NCI-H2227 (cell line): ENCODE results near the gene DYRK1A.
A peak's percentile ranks its signal among the peaks of the same experiment; 100 is the strongest.
"Not testable (repeated sequence)": the region's sequence is repeated elsewhere in the genome, so short reads cannot be mapped to it uniquely, and the experiment has no call there.

Experiments
- DNase-seq: peaks from one replicate; lab custom pipeline; 2025; ENCODE audit not compliant: unreplicated experiment; lab: John Stamatoyannopoulos, UW

Gene DYRK1A

DNA sequence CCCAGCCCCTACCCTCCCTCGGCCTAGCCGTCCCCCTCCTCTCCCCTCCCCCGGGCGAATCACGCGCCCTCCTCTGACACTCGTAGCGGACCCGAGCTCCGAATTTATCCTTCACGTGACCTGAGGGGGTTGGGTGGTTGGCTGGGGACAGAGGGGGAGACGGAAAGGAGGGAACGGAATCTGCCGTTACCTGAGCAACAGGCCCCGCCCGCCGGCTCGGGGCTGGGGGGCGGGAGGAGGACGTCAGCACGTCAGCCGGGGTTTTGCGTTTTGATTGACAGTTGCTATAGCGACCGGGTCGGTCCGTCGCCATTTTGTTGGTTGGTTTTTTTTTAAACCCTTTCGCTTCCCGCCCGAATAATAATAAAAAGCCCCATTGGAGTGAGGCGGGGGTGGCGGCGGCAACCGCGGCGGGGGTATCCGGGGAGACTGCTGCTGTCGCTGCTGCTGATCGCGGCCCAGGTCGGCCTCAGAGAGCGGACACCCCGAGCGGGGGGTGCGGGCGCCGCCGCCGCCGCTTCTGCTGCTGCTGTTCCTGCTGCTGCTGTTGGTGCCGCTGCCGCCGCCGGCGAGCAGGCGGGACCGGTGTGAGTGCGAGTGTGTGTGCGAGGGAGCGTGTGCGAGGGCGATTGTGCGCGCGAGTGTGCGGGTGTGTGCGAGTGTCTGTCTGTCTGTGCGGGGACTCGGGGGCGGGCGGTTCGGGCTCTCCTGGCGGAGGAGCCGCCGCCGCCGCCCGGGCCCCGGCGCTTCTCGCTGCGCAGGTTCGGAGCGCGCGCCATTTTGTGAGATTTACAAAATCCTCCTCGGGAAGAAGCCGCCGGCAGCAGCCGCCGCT is at the start of gene DYRK1A:
Gene DYRK1A, plus strand, starts transcription at position 292 of the 835 bp plus-strand sequence. CDS start 53,602 bp downstream, outside the sequence.
- peak; percentile 100 for DNase-seq

DNA sequence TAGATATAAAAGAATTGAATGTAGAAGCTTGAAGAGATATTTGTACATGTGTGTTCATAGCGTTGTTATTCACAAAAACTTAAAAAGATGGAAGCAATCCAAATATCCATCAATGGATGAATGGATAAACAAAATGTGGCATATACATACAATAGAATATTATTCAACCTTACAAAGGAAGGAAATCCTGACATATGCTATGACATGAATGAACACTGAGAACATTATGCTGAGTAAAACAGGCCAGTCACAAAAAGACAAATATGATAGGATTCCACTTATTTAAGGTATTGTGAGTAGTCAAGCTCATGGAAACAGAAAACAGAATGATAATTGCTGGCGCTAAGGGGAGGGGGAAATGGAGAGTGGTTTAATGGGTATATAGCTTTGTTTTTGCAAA is 47.0 kb upstream of the DYRK1A start:
- no peak for DNase-seq

DNA sequence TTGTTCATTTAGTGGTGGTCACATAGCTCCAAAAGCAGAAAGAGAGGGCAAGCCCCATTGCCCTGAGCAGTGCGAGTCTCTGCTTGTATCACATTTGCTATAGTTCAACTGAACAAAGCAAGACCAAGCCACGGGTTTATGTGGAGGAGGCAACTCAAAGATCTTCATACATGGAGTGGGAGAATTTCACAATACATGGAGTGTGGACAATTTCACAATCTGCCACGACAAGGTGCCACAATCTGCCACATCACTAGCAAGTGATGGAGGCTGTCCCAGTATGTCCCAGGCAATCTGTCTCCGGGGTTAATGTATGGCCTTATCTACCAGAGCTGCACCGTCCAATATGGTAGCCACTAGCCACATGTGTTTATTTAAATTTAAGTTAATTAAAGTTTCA is 44.5 kb upstream of the DYRK1A start:
- DNase-seq, result no peak

DNA sequence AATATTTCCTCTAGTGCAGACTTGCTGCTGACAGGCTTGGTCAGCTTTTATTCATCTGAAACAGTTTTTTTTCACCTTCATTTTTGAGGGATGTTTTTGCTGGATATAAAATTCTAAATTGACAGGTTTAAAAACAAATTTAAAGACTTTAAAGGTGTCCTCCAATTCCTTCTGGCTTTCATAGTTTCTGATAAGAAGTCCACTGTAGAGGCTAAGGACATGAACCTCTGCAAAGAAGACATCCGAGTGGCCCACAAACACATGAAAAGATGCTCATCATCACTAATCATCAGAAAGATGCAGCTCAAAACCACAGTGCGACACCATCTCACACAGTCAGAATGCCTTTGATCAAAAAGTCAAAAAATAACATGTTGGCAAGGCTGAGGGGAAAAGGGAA is 42.0 kb upstream of the DYRK1A start:
- DNase-seq, result no peak

DNA sequence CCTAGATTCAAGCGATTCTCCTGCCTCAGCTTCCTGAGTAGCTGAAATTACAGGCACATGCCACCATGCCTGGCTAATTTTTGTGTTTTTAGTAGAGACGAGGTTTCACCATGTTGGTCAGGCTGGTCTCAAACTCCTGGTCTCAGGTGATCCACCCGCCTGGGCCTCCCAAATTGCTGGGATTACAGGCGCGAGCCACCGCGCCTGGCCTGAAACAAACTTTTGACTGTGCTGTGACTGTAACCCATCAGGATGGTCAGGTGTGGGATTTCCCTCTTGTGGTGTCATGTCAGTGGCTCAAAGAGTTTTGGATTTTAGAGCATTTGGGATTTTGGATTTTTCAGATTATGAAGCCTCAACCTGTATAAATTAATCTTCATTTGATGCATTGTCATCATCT is 38.4 kb upstream of the DYRK1A start:
- not testable (repeated sequence) for DNase-seq

DNA sequence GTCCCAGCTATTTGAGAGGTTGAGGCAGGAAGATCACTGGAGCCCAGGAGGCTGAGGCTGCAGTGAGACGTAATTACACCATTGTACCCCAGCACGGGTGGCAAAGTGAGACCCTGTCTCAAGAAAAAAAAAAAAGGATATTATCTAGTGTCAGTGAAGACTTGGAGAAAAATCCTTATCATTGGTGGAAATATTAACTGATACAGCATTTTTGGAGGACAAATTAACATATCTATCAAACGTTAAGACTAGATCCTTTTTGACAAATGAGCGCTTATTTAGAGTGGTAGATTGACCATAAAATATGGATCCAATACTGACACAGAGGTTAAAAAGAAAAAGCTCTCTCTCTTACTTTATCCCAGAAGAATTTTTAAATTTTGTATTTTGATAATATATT is 35.2 kb upstream of the DYRK1A start:
- no peak for DNase-seq

DNA sequence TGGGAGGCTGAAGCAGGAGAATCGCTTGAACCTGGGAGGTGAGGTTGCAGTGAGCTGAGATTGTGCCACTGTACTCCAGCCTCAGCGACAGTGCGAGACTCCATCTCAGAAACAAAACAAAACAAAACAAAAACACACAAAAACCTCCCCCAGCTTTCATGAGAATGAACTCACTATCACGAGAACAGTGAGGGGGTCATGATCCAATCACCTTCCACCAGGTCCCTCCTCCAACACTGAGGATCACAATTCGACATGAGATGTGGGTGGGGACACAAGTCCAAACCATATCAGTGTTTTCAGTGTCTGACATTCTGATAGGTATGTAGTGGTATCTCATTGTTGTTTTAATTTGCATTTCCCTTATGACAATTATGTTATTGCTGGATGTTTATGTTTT is 31.5 kb upstream of the DYRK1A start:
- DNase-seq, result no peak

DNA sequence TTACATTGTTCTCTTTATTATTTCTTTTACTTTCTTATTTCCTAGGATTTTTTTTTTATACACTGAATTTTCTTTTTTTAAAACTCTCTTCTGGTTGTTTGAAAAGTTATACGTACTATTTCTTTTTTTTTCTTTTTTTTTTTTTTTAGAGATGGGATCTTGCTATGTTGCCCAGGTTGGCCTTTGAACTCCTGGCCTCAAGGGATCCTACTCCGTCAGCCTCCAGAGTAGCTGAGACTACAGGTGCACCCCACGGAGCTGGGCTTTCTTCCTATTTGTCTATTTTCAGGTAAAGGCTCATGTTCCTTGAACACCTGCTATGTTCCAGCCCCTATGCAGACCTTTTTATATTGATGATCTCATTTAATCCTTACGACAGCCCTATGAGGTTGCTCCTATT is 29.4 kb upstream of the DYRK1A start:
- no peak for DNase-seq

DNA sequence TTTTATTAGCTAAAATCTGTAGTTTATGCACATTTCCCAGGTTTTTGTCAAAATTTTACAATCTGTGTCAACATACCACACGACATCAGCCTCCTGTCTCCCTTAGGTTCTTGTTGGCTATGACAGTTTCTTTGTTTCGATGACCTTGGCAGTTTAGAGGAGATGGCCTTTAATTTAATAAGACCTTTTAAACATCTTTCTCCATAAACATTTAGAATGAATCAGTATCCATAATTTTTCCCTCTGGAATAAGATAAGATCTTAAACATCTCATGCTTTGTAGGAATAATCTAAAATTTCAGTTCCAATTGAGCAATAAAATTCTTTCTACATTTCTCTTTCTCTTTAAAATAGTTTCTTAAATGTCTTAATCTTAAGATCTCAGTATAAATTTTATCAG is 28.7 kb upstream of the DYRK1A start:
- DNase-seq, result no peak

DNA sequence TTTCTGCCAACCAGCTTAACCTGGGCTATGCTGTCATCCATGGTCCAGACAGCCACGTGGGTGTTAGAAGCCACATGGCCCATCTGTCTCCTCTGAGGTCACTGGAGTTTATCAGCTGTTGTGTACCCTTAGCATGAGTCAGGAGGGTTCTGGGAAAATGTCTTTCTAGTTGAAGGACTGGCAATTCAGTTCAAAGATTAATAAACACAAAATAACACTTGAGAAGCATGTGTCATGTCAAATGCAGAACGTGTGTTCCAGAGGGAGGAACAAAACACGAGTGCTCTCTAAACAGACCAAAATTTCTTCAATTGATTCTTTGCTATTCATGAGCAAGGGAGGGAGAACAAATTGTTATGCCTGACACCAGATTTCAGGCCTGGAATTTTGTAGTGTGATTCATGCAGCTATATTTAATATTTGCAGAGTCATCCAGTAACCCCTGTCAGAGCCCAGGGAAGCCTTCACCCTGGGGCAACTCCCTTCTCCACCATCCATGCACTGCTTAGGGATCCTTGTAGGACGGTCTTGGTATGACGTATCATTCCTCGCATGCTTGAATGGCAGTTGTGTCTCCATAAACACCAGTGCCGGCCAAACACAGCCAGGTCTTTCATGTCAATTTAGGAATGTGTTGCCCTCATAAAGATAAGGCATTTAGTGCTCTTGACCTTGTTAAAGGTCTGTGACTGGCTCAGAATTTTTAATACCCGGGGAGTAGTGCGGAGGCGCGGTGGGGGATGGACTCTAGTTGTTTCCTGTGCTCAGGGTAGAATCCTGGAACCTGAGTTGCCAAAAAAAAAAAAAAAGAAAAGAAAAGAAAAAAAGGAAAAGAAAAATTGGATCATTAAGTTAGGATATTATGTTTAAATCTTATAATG is 27.7 kb upstream of the DYRK1A start:
- DNase-seq, result no peak

DNA sequence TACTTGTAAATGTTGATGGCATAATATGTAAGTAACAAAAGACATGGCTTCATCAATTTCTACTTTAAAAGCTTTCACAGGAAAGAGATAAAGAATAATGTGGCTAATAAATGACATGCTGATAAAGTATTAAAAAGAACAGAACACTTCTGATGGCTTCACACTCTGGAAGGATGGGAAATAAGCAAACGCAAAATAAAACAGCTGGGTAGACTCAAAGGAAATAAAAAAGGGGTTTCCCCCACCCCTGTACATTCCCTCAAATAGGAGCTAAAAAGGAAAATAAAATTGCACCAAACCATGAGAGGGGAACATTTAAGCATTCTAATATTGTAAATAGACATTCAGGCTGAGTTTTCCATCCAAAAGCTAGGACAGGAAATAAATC is 27.0 kb upstream of the DYRK1A start:
- DNase-seq, result no peak

DNA sequence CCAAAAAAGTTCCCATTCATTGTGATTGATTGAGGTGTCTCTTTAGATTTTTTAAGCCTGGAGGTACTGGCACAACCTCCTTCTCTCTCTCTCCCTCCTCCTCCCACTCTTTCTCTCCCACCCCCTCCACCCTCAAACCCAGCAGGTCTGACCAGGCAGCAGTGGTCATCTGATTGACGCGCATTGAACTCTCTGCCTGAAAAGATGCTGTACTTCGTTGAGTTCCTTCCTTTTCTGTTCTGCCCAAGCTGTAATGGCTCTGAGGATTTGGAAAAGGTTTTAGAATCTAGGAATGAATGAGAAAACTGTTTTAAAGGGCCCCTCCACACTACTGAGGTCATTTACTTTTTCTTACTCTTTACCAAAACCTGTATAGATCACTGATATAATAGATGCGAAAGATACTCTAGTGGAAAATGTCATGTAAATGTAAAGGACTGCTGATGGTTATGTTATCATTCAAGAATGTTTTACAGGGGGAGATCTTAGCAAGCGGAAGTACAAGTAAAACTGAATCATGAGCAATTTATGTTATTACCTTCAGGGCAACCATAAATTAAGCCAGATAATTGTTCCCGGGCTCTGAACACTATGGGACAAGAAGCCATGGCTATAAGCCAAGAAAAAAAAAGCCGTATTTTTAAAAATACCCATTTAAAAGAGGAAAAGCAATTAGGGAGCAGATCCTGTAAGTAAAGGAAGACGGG is 25.2 kb upstream of the DYRK1A start:
- DNase-seq, result no peak

DNA sequence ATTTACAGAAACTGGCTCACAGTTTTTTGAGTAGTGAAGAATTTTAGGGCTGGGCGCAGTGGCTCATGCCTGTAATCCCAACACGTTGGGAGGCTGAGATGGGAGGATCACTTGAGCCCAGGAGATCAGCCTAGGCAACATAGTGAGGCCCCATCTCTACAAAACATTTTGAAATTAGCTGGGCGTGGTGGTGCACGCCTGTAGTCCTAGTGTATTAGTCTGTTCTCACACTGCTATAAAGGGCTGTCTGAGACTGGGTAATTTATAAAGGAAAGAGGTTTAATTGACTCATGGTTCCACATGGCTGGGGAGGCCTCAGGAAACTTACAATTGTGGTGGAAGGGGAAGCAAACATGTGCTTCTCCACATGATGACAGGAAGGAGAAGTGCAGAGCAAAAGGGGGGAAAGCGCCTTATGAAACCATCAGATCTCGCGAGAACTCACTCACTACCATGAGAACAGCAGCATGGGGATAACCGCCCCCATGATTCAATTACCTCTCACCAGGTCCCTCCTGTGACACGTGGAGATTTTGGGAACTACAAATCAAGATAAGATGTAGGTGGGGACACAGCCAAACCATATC is 24.4 kb upstream of the DYRK1A start:
- no peak for DNase-seq

DNA sequence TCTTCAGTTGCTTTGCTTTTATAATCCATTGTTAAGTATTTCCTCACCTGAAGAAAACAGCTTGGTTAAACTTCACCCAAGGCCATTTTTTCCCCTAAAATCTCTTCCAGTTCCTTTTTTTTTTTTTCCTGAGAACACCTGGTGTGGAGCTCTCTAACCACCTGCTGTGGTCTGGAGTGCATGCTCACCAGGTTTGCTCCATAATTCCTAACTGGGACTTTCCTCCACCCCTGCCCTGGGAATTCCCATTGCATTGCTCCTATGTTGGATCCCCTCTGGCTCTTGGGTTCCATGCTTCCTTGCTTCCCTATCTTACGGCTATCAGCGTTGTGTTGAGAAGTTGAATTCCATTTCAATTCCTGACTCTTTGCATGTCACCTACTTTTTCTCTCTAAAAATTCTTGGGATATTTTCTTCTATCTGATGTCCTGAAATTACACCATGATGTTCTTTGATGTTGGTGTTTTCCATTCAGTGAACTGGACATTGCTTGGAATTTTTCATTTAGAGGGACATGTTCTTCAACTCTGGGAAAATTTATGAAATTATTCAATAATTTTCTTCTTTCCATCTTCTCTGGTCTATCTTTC is 19.6 kb upstream of the DYRK1A start:
- DNase-seq, result no peak

DNA sequence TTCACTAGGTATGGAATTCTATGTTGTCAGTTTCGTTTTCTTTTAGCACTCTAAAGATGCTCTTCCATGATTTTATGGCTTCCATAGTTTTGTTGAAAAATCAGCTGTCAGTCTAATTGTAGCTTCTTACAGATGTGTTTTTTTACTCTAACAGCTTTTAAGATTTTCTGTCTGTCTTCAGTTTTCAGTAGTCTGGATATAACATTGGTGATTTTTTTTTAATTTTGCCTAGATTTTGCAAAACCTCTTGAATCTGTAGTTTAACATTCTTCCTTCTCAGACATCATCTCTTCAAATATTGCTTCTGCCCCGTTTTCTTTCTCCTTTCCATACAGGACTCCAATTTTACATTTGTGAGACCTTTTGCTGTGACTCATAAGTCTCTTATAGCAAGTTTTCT is 17.9 kb upstream of the DYRK1A start:
- DNase-seq, result peak; percentile 20

DNA sequence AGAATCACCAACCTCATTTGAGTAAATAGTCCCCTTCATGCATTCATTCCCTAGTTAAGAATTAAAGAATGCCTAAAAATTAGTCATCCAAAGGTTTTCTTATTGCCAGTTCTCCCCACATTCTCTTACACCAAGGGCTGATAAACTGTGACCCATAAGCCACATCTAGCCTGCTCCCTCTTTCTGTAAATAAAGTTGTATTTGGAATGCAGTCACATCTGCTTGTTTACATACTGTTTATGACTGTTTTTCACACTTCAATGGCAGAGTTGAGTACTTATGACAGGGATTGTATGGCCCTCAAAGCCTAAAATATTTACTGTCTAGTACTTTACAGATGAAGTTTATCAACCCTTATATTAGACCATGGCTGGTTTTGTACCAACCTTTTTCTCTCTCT is 16.1 kb upstream of the DYRK1A start:
- no peak for DNase-seq

DNA sequence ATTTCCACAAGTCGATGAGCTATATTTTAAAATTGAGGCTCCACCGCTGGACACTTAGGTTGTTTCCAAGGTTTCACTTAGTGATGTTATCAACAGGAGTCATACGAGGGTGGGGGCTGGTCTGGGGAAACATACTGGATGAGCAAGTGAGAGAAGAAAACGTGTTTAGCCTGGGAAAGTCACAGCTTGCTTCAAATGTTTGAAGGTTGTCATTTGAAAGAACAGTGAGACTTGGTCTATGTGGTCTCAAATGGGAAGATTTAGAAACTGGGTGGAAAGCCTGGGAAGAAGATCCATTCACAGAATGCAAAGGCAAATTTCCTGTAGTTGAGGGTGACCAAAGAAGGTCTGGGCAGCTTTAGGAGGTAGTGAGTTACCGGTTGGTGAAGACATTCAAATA is 9.9 kb upstream of the DYRK1A start:
- DNase-seq, result no peak

DNA sequence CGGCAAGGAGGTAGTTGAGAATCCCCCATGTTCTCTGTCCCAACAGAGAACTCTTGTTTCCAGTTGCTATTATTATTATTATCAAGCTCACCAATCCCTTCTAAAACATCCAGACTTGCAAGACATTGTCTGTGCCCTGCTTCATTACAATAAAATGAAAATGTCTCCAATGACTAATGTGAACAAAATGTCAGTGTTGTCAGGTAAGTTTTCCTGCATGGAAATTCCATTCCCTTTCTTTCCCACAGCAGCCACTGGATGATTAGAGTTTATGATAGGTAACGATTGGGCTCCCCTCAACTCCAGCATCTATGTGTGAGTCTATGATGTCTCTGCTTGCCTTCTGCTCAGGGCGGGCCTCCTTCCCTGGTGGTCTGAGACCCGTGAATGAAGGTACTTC is 8.9 kb upstream of the DYRK1A start:
- DNase-seq, result no peak

DNA sequence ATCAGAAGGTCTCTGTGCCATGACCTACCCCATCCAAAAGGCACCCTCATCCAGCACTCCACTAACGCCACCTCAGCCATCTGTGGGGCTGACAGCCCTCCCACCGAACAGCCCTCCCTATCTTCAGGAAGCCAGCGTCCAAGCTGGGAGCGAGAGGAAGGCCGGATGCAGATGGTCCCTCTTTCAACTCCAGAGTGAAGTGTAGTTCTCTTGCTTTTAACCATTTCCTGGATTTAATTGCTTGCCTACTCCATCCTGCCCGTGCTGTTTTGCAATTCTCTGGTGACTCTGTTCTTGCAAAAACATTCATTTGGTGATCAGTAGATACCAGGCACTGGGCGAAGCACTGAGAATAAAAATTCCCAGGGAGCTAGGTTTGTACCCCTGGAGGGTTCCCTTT is 8.2 kb upstream of the DYRK1A start:
- no peak for DNase-seq

DNA sequence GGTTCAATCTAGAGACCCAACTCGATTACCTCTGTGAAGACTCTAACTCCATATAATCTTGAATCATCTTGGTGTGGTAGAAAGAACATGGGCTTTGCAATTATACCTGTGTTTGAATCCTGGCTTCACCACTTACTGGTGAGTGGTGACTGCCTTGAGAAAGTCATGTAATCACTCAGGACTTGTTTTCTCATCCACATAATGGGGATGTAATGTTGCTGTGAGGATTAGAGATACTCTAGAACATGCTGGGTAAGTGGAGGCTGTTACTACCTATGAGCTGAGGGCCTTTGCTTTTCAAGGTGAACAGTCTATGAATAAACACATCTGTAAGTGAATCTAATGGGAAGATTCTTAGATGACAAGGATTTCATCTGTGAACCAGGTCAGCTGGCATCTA is 2.6 kb upstream of the DYRK1A start:
- no peak for DNase-seq

DNA sequence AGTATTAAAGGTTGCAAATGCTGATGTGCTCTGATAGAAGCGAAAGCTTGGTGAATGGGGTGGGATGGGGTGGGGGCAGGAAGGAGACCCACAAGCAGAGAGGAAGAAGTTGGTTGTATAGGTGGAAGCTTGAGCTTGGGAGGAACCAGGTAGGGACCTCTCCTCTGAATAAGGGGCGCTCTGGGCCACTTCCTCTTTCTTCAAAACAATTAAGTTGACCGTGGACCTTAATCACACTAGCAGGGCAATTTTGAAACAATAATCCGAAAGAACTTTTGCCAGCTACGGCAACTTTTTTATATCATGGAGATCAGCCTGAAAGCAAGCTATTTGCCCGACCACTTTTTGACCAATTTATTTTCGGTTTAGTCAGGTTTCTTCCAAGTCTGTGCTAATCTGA is 1.9 kb upstream of the DYRK1A start:
- DNase-seq, result no peak
